Sigmoid colon (tissue), 7 donors: Measurements from ENCODE around the gene ENAH. TPM values are rescaled to one million over a fixed set of nuclear protein-coding genes. Genes with fewer than 3 reads are reported as not detected.

Experiments
- DNase-seq: peaks from one replicate; pipeline ENCODE4 v3.0.0-alpha.2; 2019
- H3K27ac ChIP-seq, 4 donors: fragments of 200-600 bp; sonication (generic); one replicate each; pipeline ENCODE4 v1.5.1; 2016 to 2019; ENCODE audit warnings: mild to moderate bottlenecking in 1 of 4
- H3K27me3 ChIP-seq, 3 donors: fragments of 200-600 bp; sonication (generic); one replicate each; pipeline ENCODE4 v1.5.1; 2019; ENCODE audit warnings: mild to moderate bottlenecking in 1 of 3
- H3K36me3 ChIP-seq, 4 donors: fragments of 200-600 bp; sonication (generic); one replicate each; pipeline ENCODE4 v1.5.1; 2016 to 2019
- H3K4me1 ChIP-seq, 4 donors: fragments of 200-600 bp; sonication (generic); one replicate each; pipeline ENCODE4 v1.5.1; 2017 to 2019
- H3K4me3 ChIP-seq, 4 donors: fragments of 200-600 bp; sonication (generic); one replicate each; pipeline ENCODE4 v1.5.1; 2017 to 2019; ENCODE audit warnings: mild to moderate bottlenecking in 2 of 4, moderate library complexity in 1 of 4
- H3K9me3 ChIP-seq, 4 donors: fragments of 200-600 bp in 3 of 4; sonication (generic) in 3 of 4; one replicate each; pipeline versions ENCODE4 v1.5.1 to v1.6.1; 2013 to 2019
- CTCF ChIP-seq, 4 experiments: fragments of 450-650 bp in 3 of 4; fragments of 200-600 bp in 1 of 4; IDR thresholded peaks; one replicate each; pipeline ENCODE4 v1.5.1; 2016 to 2019; ENCODE audit warnings: antibody characterized with exemption in 4 of 4, mild to moderate bottlenecking in 3 of 4, moderate library complexity in 2 of 4
- EP300 ChIP-seq, 4 donors: sonication (generic); formaldehyde crosslinking; IDR thresholded peaks; one replicate each; pipeline ENCODE4 v1.6.1; 2017; ENCODE audit warnings: antibody characterized with exemption in 4 of 4
- POLR2A ChIP-seq, 2 donors: fragments of 450-650 bp; IDR thresholded peaks; one replicate each; pipeline ENCODE4 v1.6.1; 2016; ENCODE audit warnings: antibody characterized with exemption in 2 of 2, mild to moderate bottlenecking in 2 of 2, moderate library complexity in 2 of 2
- POLR2AphosphoS5 ChIP-seq, 4 donors: sonication (generic); formaldehyde crosslinking; IDR thresholded peaks; one replicate each; pipeline ENCODE4 v1.6.1; 2017; ENCODE audit warnings: antibody characterized with exemption in 4 of 4
- WGBS, 2 donors: extraction: QIAGEN DNeasy Blood & Tissue Kit; methylation state at CpG; one replicate each; pipeline ENCODE4 v1.1.7; 2013; 5-methylcytosine and 5-hydroxymethylcytosine counted together
- intact Hi-C: fragments of 100-400 bp; cut with DNase I; formaldehyde crosslinking; loops from one replicate; pipeline ENCODE4 v1.15.1; 2023
- polyA plus RNA-seq, 3 donors: library from polyadenylated mRNA; stranded (reverse); fragments of 200-250 nt; gene quantifications; one replicate each; pipeline ENCODE4 v1.2.3, GENCODE V29; 2013
- total RNA-seq, 4 donors: library from RNA; depleted of rRNA; stranded (reverse); fragments of >200 nt; gene quantifications; one replicate each; pipeline ENCODE4 v1.1.0, GENCODE V29; 2016
- donor health status: healthy with polysubstance abuse.
- donor health status: Bipolar disorder and iron deficiency.
- donor health status: healthy.

The ENAH gene
- total and polyA plus RNA-seq, 7 donors = 9.6 to 197 (median 92.2) TPM

- H3K4me1 ChIP-seq = peaks cover 0 to 77% (median 61%) of the 10 kb centered on the region in 4 donors
- TF ChIP-seq EP300 (IDR thresholded peaks at IDR 0.05) (no peak), POLR2A (IDR thresholded peaks at IDR 0.05) (no peak)
- peak overlapping the region in 2 of 4 donors; percentile 52 to 70 for H3K27ac ChIP-seq
- no peaks in the 10 kb centered on the region for H3K27me3 ChIP-seq
- H3K4me3 ChIP-seq = no peak overlapping the region
- H3K9me3 ChIP-seq = no peaks in the 10 kb centered on the region
- 71 to 81% methylated on average over 3 of the region's 3 CpGs for WGBS, 2 donors
- no peaks in the 10 kb centered on the region for H3K36me3 ChIP-seq
- DNase-seq = no peak
- intact Hi-C loops = no loop called here
These were observed 74.5 kb downstream of the ENAH start for GRCh38 chr1:225578251-225578977.

- 73 to 82% methylated on average over 2 of the region's 2 CpGs for whole genome bisulfite sequencing, 2 donors
- intact Hi-C loops = no loop called here
- no peak overlapping the region for H3K4me3 ChIP-seq
- no peak for TF ChIP-seq POLR2A (IDR thresholded peaks at IDR 0.05)
- no peak for TF ChIP-seq POLR2AphosphoS5 (IDR thresholded peaks at IDR 0.05)
- no peak for TF ChIP-seq CTCF (IDR thresholded peaks at IDR 0.05)
- no peak for TF ChIP-seq EP300 (IDR thresholded peaks at IDR 0.05)
- H3K9me3 ChIP-seq = no peaks in the 10 kb centered on the region
- peak overlapping the region in 2 of 4 donors; percentile 52 to 70 for H3K27ac ChIP-seq
- DNase-seq = no peak
- peaks cover 0 to 88% (median 64%) of the 10 kb centered on the region in 4 donors for H3K4me1 ChIP-seq
- H3K36me3 ChIP-seq = no peaks in the 10 kb centered on the region
- H3K27me3 ChIP-seq = no peaks in the 10 kb centered on the region
These were observed 75.7 kb downstream of the ENAH start for GRCh38 chr1:225577241-225577640.

GRCh38 chr1:225573216-225573615, 79.7 kb downstream of the ENAH start:
- H3K27me3 ChIP-seq = no peaks in the 10 kb centered on the region
- peaks cover 0 to 76% (median 42%) of the 10 kb centered on the region in 4 donors for H3K4me1 ChIP-seq
- DNase-seq = no peak
- H3K4me3 ChIP-seq = no peak overlapping the region
- intact Hi-C loops = no loop called here
- H3K27ac ChIP-seq = peak overlapping the region in 1 of 4 donors; percentile 26
- WGBS, 2 donors = 59 to 77% methylated on average over 2 of the region's 2 CpGs
- no peaks in the 10 kb centered on the region for H3K36me3 ChIP-seq
- TF ChIP-seq CTCF (IDR thresholded peaks at IDR 0.05) (no peak), POLR2A (IDR thresholded peaks at IDR 0.05) (no peak), EP300 (IDR thresholded peaks at IDR 0.05) (no peak), POLR2AphosphoS5 (IDR thresholded peaks at IDR 0.05) (no peak)
- H3K9me3 ChIP-seq = no peaks in the 10 kb centered on the region

GRCh38 chr1:225572422-225572821, 80.5 kb downstream of the ENAH start:
- no peak for DNase-seq
- H3K27ac ChIP-seq = no peak overlapping the region
- H3K4me1 ChIP-seq = peaks cover 0 to 68% (median 38%) of the 10 kb centered on the region in 4 donors
- TF ChIP-seq POLR2AphosphoS5 (IDR thresholded peaks at IDR 0.05) (no peak), CTCF (IDR thresholded peaks at IDR 0.05) (peak in 2 of 4 experiments; percentile 12 to 25), POLR2A (IDR thresholded peaks at IDR 0.05) (no peak)
- whole genome bisulfite sequencing, 2 donors = 89 to 93% methylated on average over 3 of the region's 3 CpGs
- intact Hi-C loops = no loop called here
- H3K36me3 ChIP-seq = no peaks in the 10 kb centered on the region
- H3K27me3 ChIP-seq = no peaks in the 10 kb centered on the region
- no peak overlapping the region for H3K4me3 ChIP-seq
- no peaks in the 10 kb centered on the region for H3K9me3 ChIP-seq

- no peak for TF ChIP-seq CTCF (IDR thresholded peaks at IDR 0.05)
- TF ChIP-seq POLR2A (IDR thresholded peaks at IDR 0.05) = no peak
- no peak for TF ChIP-seq POLR2AphosphoS5 (IDR thresholded peaks at IDR 0.05)
- TF ChIP-seq EP300 (IDR thresholded peaks at IDR 0.05) = no peak
- intact Hi-C loops = no loop called here
- H3K4me3 ChIP-seq = no peak overlapping the region
- H3K27ac ChIP-seq = no peak overlapping the region
- H3K4me1 ChIP-seq = peaks cover 0 to 43% (median 16%) of the 10 kb centered on the region in 4 donors
- no peaks in the 10 kb centered on the region for H3K9me3 ChIP-seq
- 90 to 92% methylated on average over 2 of the region's 2 CpGs for WGBS, 2 donors
- H3K36me3 ChIP-seq = peaks cover 0 to 6% (median 0%) of the 10 kb centered on the region in 4 donors
- DNase-seq = no peak
- no peaks in the 10 kb centered on the region for H3K27me3 ChIP-seq
These were observed 85.1 kb downstream of the ENAH start for GRCh38 chr1:225567789-225568188.
